Skin epidermis (tissue), 12 donors: Measurements from ENCODE around the gene ZRANB3.
A peak's percentile ranks its signal among the peaks of the same experiment; 100 is the strongest.

Experiments
- H3K27ac ChIP-seq, 21 experiments: fragments of 200-600 bp; sonication (generic) in 11 of 21; one replicate each; pipeline ENCODE4 v1.5.0; 2020; ENCODE audit warnings: mild to moderate bottlenecking in 3 of 21, inconsistent platforms in 2 of 21, moderate library complexity in 2 of 21
- H3K4me3 ChIP-seq, 7 experiments: fragments of 200-600 bp; sonication (generic) in 2 of 7; one replicate each; pipeline ENCODE4 v1.5.0; 2020; ENCODE audit warnings: inconsistent platforms in 2 of 7, mild to moderate bottlenecking in 2 of 7, moderate library complexity in 1 of 7

ZRANB3 gene

DNA sequence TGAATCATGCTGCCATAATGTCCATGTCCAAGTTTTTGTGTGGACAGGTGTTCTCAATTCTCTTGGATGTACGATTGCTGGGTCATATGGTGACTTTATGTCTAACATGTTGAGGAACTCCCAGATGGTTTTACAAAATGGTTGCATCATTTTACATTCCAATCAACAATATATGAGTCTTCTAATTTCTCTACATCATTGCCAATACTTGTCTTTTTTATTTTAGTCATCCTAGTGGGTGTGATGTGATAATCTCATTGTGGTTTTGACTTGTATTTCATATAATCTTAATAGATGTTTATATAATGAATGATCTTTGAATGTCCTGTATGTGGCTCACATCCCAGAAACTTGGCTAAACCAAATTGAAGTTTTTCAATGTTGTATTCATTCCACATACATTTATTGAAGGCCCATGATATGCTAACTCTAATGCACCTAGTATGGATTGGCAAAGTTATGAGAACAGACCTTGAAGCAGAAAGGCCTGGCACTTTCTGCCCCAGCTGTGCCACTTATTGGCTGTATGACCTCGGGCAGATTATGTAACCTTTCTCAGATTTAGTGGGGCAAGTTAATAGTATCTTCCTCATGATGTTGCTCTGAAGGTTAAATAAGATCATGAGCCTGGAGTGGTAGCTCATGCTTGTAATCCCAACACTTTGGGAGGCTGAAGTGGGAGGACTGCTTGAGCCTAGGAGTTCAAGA lies 273.5 kb downstream of the ZRANB3 start:
- Histone ChIP-seq H3K4me3 (no peak overlapping the region), H3K27ac (no peak overlapping the region)

DNA sequence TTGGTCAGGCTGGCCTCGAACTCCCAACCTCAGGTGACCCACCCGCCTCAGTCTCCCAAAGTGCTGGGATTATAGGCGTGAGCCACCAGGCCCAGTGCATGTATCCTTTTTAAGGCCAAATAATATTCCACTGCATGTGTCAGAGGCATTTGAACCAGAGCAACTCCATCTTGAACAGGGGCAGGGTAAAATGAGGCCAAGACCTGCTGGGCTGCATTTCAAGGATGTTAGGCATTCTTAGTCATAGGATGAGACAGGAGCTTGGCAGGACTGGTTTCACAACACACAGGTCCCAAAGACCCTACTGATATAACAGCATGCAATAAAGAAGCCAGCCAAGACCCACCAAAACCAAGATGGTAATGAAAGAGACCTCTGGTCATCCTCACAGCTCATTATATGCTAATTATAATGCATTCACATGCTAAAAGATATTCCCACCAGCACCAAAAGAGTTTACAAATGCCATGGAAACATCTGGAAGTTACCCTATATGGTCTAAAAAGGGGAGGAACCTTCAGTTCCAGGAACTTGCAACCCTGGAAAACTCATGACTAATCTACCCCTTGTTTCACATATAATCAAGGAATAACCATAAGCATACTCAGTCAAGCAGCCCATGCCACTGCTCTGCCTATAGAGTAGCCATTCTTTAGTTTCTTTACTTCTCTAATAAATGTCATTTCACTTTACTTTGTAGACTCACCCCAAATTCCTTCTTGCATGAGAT lies 274.3 kb downstream of the ZRANB3 start:
- Histone ChIP-seq H3K4me3 (no peak overlapping the region), H3K27ac (no peak overlapping the region)

DNA sequence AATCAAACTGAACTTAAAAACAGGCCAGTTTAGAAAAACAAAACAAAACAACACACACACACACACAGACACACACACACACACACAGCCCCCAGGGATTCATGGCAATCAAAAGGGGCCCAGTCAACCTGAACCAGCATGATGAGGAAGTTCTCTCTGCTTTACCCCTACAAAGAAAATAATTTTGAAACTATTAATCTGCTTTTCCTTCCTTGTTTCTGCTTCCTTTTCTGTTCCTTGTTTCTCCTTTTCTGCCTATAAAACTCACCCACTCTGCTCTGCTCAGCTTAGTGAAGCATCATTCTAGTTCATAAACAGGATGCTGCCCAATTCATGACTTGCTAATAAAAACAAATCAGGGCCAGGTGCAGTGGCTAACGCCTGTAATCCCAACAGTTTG lies 275.8 kb downstream of the ZRANB3 start:
- H3K4me3 ChIP-seq = no peak overlapping the region

DNA sequence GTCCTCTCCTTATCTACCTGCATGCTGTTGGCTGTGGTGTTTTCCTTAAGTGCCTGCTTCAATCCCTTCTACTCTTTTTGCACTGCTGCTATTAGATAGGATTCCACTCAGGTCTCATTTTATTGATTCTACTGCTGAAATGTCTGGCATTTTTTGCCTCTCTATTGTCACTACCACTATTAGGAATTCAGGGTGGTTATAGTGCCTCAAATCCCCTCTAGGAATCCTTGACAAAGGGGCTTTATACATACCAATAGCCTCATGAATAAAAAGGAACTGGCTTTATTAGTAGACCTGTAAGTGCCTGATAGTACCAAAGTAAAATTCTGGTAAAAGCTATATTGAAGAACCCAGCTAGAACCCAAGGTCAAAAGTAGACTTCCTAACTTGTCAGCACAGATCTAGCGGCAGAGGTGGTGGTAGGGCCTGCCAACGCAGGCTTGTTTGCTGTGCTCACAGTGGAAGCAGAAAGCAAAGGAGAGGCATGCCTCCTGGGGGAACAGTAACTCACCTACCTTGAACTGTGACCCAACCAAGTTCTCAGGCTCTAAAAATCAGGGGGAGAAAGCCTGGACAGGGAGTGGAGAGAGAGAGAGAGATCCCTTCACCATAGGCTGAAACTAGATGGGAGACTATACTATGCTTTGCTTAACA lies 278.1 kb downstream of the ZRANB3 start:
- H3K27ac ChIP-seq = no peak overlapping the region
- H3K4me3 ChIP-seq = no peak overlapping the region

More for the DNA sequence above, 275.8 kb downstream of the ZRANB3 start:
- no peak overlapping the region for H3K27ac ChIP-seq

DNA sequence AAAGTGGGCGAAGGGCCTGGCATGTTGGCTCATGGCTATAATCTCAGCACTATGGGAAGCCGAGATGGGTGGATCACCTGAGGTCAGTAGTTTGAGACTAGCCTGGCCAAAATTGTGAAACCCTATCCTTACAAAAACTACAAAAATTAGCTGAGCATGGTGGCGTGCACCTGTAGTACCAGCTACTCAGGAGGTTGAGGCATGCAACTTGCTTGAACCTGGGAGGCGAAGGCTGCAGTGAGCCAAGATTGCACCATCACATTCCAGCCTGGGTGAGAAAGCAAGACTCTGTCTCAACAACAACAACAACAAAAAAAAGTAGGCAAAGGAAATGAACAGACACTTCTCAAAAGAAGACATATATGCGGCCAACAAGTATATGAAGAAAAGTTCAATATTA lies 282.4 kb downstream of the ZRANB3 start:
- Histone ChIP-seq H3K27ac (no peak overlapping the region), H3K4me3 (no peak overlapping the region)

DNA sequence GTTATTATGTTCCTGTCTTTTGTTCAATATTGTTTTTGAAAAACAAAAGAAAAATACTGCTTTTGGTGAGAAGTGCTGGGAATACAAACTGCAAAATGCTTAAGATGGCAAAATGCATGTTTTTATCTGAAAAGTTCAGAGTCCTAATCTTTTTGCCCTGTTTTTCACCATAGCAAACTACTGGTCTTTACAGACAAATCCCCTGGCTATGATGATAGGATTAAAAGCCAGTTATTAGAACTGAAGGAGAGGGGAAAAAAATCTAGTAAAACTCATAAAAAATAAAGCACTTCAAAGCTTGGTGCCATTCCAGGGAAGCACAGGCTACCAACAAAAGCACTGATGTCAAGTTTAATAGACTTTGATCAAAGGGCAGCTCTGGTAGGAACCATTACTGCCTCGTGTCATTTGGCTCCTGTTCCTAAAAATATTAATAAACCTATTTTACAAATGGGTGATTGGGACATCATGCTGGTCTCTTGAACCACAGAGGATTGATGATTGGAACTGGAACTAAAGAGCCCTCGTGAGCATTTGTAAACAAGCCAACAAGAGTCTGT lies 284.2 kb downstream of the ZRANB3 start:
- Histone ChIP-seq H3K4me3 (no peak overlapping the region), H3K27ac (peak overlapping the region in 1 of 21 experiments; percentile 25)

DNA sequence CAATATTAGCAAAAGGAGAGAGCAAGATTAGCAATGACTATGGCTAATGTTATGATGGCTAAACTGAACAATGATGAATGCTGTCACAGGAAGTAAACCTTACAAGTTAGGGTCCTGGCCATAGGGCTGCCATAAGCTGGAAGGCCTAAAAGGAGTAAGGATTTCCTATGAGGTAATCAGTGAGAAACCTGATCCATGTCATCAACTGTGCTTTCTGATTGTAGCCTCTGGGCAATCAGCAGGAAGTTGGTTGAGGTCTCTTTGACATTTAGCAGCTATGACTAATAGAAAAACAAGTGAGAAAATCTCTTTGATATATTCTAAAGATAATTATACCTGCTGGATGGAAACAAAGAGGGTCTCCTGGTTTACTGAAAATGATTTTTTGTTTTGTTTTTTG lies 285.9 kb downstream of the ZRANB3 start:
- Histone ChIP-seq H3K27ac (peak overlapping the region in 2 of 21 experiments; percentile 3 to 52), H3K4me3 (no peak overlapping the region)

DNA sequence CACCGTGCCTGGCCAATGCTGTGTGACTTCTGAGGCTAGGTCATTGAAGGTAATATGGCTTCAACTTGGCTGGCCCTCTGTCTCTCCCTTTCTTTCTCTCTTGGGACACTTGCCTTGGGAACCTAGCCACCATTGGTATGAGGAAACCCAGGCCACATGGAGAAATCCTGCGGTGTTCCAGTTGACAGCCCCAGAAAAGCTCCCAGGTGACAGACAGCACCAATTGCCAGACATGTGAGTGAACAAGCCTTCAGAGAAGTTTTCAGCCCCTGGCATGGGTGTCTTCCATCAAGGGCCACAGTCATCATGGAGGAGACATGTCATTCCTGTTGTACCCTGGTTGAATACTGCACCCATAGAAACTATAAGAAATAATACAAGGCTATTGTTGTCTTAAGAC lies 292.4 kb downstream of the ZRANB3 start:
- H3K27ac ChIP-seq = no peak overlapping the region
- H3K4me3 ChIP-seq = no peak overlapping the region

DNA sequence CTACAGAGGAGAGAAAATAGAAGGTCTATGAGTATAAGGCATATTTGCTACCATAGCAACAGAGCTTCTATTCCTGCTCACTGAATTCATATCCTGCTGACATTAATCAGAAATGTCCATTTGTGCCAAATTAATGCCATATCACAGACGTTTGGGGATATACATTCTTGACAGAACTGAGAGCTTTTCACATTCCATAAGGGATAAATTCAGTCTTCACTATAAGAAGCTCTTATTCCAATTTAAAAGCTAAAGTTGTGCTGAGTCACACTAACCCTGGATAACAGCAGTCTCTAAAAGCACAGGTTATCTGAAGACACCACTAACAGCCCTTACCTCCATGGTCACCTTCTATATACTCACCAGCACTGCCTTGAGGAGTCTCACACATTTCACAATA lies 300.9 kb downstream of the ZRANB3 start:
- Histone ChIP-seq H3K27ac (no peak overlapping the region), H3K4me3 (no peak overlapping the region)

DNA sequence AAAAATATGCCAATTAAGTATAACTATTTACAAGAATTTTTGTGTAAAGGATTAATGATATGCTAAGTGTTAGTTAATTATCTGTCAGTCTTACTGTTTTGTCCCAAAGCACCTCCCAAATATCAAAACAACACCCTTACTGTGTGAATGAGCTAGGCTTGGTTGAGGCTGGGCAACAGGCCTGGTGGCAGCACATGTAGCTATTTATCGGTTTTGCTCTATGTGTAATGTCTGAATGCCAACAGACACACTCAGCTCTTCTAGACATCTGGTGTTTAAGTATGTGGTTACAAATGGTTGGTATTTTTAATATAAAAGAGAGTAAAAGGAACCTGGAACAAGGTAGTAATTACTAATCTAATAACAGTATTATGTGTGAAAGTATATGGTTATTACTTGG lies 303.6 kb downstream of the ZRANB3 start:
- Histone ChIP-seq H3K27ac (no peak overlapping the region), H3K4me3 (no peak overlapping the region)

DNA sequence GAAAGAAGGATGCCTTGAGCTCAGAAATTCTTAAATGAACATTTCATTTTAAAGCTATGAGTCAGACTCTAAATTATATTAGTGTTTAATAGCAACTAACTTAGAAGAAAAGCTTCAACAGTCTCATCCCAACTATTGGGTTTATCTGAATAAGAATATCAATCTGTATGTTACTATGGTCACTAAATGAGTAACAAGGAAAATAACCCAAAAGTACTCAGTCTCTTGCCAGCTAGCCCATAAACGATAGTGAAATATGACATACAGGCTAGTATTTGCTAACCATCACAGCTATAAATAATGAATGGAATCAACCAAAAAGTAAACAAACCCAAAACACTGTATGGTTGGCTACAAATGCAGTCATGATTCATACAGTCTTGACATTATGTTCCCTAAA lies 304.1 kb downstream of the ZRANB3 start:
- Histone ChIP-seq H3K4me3 (no peak overlapping the region), H3K27ac (no peak overlapping the region)

DNA sequence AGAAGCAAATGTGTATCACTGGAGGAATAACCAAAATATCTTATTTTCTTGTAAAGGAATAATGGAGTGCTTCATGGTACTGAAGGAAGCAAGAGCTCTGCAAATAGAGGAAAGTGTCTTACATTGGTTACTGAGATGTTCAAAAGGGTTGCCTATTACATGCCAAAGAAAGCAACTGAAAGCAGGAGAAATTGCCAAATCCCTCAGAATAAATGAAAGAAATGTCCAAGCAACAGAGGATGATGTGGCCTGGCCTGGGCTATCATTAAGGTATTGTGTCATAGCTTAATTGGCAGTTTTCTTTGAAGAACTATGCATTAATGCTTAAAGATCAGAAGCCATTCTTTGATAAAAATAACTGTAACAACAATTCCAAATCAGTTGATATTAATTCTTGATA lies 305.2 kb downstream of the ZRANB3 start:
- H3K4me3 ChIP-seq = no peak overlapping the region
- H3K27ac ChIP-seq = no peak overlapping the region

DNA sequence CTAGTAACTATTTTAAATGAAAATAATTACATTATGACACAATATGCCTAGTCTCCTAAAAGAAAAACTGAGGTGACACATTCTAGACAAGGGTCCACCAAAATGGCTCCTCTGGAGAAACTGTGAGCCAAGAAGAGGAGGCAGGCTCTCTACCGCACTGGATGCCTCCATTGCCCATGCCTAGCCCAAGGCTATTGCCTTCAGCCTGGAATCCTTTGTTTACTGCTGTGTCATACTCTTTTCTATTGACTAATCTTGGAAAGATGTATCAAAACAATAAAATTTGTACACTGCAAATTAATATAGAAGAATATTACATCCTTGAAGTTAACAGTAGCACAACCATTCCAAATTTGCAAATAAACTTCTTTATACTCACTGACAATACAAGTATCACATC lies 311.8 kb downstream of the ZRANB3 start:
- no peak overlapping the region for H3K4me3 ChIP-seq
- H3K27ac ChIP-seq = no peak overlapping the region

DNA sequence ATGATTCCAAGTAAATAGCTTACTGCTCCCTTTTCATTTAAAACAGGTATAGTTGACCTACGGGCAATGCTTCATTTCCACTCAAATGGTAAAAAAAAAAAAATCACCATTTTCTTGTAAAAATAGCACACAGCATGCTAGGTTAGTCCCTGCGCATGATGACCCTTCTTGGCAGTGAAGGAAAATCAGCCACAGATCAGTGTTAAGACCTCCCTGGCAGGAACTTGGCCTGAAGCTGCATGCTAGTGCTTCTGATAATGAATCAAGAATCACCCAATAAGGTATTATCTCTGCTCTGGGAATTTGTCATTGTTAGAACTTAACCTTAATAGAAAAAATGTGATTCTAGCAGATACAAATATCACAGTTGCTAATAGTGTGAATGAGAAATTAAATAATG lies 312.6 kb downstream of the ZRANB3 start:
- Histone ChIP-seq H3K4me3 (no peak overlapping the region), H3K27ac (no peak overlapping the region)

DNA sequence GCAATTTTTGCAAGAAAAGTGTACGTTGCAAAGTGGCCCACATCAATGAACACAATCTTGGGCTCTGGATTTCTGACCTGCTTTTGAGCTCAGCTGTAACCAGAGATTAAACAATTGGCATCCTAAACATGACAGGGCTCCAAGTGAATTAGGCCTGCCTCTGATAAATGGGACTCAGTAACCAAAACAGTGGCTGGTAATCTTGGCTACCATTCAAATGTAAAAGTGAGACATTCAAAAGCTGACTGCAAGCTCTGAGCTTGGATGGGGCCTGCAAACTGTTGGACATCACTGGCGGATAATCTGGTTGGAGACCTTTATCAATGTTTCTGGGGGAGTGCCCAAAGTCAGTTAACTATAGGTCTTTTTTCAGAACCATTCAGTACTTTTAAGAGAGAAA lies 318.3 kb downstream of the ZRANB3 start:
- Histone ChIP-seq H3K4me3 (no peak overlapping the region), H3K27ac (no peak overlapping the region)

DNA sequence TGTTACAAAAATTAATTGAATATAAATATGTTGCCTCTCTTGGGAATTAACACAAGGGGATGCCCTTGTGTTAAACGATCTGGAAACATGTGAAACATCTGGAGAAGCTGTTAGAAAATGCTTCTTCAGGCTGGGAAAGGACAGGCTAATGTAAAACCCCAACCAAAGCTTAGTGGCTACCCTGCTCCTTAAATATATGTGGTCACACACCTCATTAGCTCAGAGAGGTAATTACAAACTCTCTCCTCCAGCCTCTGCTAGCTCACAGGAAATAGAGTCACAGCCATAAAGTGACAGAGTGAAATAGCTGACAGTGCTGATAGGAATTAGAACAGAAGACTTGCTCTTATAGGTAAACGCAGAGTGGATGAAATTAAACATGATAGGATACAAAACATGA lies 323.0 kb downstream of the ZRANB3 start:
- Histone ChIP-seq H3K27ac (no peak overlapping the region), H3K4me3 (no peak overlapping the region)

DNA sequence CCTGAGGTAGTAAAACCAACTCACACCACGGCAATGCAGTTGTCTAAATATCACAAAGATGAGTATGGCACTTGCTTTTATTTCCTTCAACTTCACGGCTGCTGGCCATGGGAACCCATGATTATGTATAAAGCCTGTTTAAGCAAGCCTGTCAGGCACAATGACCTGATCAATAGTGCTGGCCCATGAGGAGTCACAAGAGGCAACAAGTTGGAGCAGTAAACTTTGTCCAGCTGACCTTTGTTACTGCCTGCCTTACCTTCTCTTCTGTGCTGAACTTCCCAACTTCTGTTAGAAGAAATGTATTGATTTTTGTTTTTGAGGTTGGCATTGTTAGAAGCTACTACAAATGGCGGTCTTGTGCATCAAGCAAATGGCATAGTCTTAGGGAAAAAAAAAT lies 327.1 kb downstream of the ZRANB3 start:
- Histone ChIP-seq H3K27ac (no peak overlapping the region), H3K4me3 (no peak overlapping the region)

DNA sequence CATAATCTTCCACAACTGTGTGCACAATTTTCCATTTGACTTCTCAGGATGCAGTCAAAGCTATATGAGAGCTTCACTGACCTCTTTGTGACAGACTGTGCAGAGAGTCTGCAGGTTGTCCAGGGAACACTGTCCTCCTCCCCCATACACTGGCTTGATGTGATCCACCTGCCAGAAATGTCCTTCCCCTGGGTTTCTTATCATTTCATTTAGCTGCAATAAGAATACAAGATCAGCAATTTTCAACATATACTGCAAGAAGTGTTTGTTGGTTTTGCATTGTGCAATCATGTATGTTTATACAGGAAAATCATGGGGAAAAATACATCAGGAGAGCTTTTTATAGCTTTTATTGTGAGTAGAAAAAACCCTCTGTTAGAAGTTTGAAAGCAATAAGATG lies 328.3 kb downstream of the ZRANB3 start:
- Histone ChIP-seq H3K4me3 (no peak overlapping the region), H3K27ac (no peak overlapping the region)

DNA sequence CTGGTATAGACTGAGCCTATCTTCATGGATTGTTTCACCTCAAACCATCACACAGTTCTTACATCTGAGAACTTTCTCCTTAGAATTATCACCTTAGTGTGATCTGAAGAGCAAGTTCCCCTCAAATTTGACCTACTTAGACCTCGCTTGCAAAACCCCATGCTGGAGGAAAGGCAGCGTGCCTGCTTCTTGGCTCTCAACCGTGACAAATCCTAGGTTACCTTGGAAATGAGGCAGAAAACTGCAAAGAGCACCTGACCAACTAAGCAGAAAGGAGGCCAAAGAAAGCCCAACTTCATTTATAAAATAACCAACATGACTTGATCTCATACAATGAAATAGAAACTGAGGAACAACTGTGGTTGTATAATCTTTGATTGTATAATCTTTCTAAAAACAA lies 332.5 kb downstream of the ZRANB3 start:
- Histone ChIP-seq H3K4me3 (no peak overlapping the region), H3K27ac (no peak overlapping the region)

DNA sequence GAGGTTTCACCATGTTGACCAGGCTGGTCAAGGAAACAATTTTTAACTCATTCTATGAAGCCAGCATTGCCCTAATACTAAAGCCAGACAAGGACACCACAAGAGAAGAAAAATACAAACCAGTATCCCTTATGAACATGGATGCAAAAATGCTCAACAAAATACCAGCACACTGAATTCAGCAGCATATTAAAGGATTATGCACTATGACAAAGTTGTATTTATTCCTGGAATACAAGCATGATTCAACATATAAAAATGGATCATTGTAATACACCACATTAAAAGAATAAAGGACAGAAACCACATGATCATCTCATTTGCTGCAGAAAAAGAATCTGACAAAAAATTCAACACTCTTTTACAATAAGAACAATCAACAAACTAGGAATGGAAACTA lies 340.2 kb downstream of the ZRANB3 start:
- no peak overlapping the region for H3K27ac ChIP-seq
- no peak overlapping the region for H3K4me3 ChIP-seq

DNA sequence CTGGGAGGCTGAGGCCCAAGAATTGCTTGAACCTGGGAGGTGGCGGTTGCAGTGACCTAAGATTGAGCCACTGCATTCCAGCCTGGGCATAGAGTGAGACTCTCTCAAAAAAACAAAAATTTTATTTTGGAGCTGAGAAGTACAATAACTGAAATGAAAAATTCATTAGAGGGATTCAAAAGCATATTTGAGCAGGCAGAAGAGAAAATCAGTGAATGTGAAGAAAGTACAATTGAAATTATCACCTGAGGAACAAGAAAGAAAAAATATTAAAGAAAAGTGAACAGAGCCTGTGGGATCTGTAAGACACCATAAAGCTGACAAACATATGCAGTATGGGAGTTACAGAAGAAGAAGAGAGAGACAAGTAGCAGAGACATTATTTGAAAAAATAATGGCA lies 341.9 kb downstream of the ZRANB3 start:
- Histone ChIP-seq H3K4me3 (no peak overlapping the region), H3K27ac (no peak overlapping the region)
